HEK293T (cell line): ENCODE results near the gene DIP2A.

Experiments used
- CTCF ChIA-PET: fragments of 350-600 bp; formaldehyde crosslinking; extraction: SDS; loops from one replicate; lab custom pipeline; 2021; ENCODE audit warnings: antibody characterized with exemption, inconsistent platforms; lab: Yijun Ruan, JAX
- POLR2A ChIA-PET: fragments of 350-600 bp; formaldehyde crosslinking; extraction: SDS; loops from one replicate; lab custom pipeline; 2020; ENCODE audit warnings: antibody characterized with exemption, inconsistent platforms; lab: Yijun Ruan, JAX
- DNase-seq: peaks from one replicate; pipeline ENCODE4 v3.0.0; 2012; ENCODE audit warnings: mixed read lengths; ENCODE audit errors: extremely low spot score
- ARNT ChIP-seq: fragments of 450-650 bp; IDR thresholded peaks from 2 replicates; pipeline ENCODE4 v1.6.1; 2017; ENCODE audit warnings: mild to moderate bottlenecking
- BHLHE40 ChIP-seq: fragments of 450-650 bp; IDR thresholded peaks from 2 replicates; pipeline ENCODE4 v1.6.1; 2016; ENCODE audit warnings: mild to moderate bottlenecking, moderate library complexity, borderline replicate concordance
- CTBP1 ChIP-seq: fragments of 450-650 bp; IDR thresholded peaks from 2 replicates; pipeline ENCODE4 v1.6.1; 2016; ENCODE audit warnings: borderline replicate concordance
- ELF4 ChIP-seq: fragments of 450-650 bp; IDR thresholded peaks from 2 replicates; pipeline ENCODE4 v1.6.1; 2017; ENCODE audit warnings: antibody characterized with exemption
- FOXA1 ChIP-seq: fragments of 450-650 bp; IDR thresholded peaks from 2 replicates; pipeline ENCODE4 v1.6.1; 2016; ENCODE audit warnings: mild to moderate bottlenecking
- FOXK2 ChIP-seq: fragments of 450-650 bp; IDR thresholded peaks from 2 replicates; pipeline ENCODE4 v1.6.1; 2016; ENCODE audit warnings: mild to moderate bottlenecking
- FOXM1 ChIP-seq: fragments of 450-650 bp; IDR thresholded peaks from 2 replicates; pipeline ENCODE4 v1.6.1; 2017; ENCODE audit warnings: mild to moderate bottlenecking, borderline replicate concordance
- HDGF ChIP-seq: fragments of 450-650 bp; IDR thresholded peaks from 2 replicates; pipeline ENCODE4 v1.6.1; 2017; ENCODE audit warnings: antibody characterized with exemption, borderline replicate concordance
- L3MBTL2 ChIP-seq: fragments of 450-650 bp; conservative IDR thresholded peaks from 2 replicates; pipeline ENCODE4 v1.6.1; 2016; ENCODE audit warnings: mild to moderate bottlenecking
- LEF1 ChIP-seq: fragments of 450-650 bp; IDR thresholded peaks from 2 replicates; pipeline ENCODE4 v1.6.1; 2017; ENCODE audit warnings: mild to moderate bottlenecking, borderline replicate concordance
- NFRKB ChIP-seq: fragments of 450-650 bp; IDR thresholded peaks from 2 replicates; pipeline ENCODE4 v1.6.1; 2016; ENCODE audit warnings: mild to moderate bottlenecking, moderate library complexity
- PKNOX1 ChIP-seq: fragments of 450-650 bp; IDR thresholded peaks from 2 replicates; pipeline ENCODE4 v1.6.1; 2016
- SP1 ChIP-seq: fragments of 450-650 bp; IDR thresholded peaks from 2 replicates; pipeline ENCODE4 v1.6.1; 2017
- SUZ12 ChIP-seq: fragments of 450-650 bp; IDR thresholded peaks from 2 replicates; pipeline ENCODE4 v1.6.1; 2016; ENCODE audit warnings: mild to moderate bottlenecking
- TARDBP ChIP-seq: fragments of 450-650 bp; IDR thresholded peaks from 2 replicates; pipeline ENCODE4 v1.6.1; 2016
- ZNF384 ChIP-seq: fragments of 450-650 bp; IDR thresholded peaks from 2 replicates; pipeline ENCODE4 v1.6.1; 2016

The DIP2A gene

GRCh38 chr21:46489162-46489663, 30.5 kb downstream of the DIP2A start:
- ChIA-PET POLR2A (no interaction called here), CTCF (no interaction called here)
- DNase-seq, result no peak
- TF ChIP-seq HDGF, result no peak
- TF ChIP-seq PKNOX1, result no peak
- TF ChIP-seq SUZ12, result no peak
- no peak for TF ChIP-seq FOXA1

GRCh38 chr21:46489800-46490199, 31.1 kb downstream of the DIP2A start:
- ChIA-PET CTCF (no interaction called here), POLR2A (no interaction called here)
- no peak for DNase-seq
- TF ChIP-seq SUZ12, result no peak
- TF ChIP-seq BHLHE40, result no peak
- TF ChIP-seq PKNOX1, result no peak
- TF ChIP-seq FOXK2, result no peak
- TF ChIP-seq LEF1, result no peak
- no peak for TF ChIP-seq ZNF384
- no peak for TF ChIP-seq ARNT
- no peak for TF ChIP-seq SP1
- no peak for TF ChIP-seq ELF4
- no peak for TF ChIP-seq TARDBP
- TF ChIP-seq FOXA1, result no peak
- no peak for TF ChIP-seq FOXM1
- TF ChIP-seq HDGF, result no peak
- TF ChIP-seq CTBP1, result no peak
- no peak for TF ChIP-seq L3MBTL2
- TF ChIP-seq NFRKB, result no peak

GRCh38 chr21:46491553-46491952, 32.9 kb downstream of the DIP2A start:
- ChIA-PET POLR2A (no interaction called here), CTCF (no interaction called here)
- DNase-seq, result no peak
- TF ChIP-seq ARNT, result no peak
- TF ChIP-seq FOXM1, result no peak
- no peak for TF ChIP-seq FOXK2
- no peak for TF ChIP-seq HDGF
- no peak for TF ChIP-seq ZNF384
- TF ChIP-seq NFRKB, result no peak
- no peak for TF ChIP-seq FOXA1
- TF ChIP-seq LEF1, result no peak

GRCh38 chr21:46492851-46493250, 34.2 kb downstream of the DIP2A start:
- no peak for DNase-seq
- ChIA-PET POLR2A (no interaction called here), CTCF (no interaction called here)
- TF ChIP-seq ELF4 (no peak), PKNOX1 (no peak), FOXM1 (no peak), CTBP1 (no peak), NFRKB (no peak), ZNF384 (no peak), FOXK2 (no peak), SUZ12 (no peak)

GRCh38 chr21:46493828-46494227, 35.1 kb downstream of the DIP2A start:
- TF ChIP-seq BHLHE40 (no peak), ARNT (no peak), HDGF (no peak), FOXK2 (no peak), FOXM1 (no peak), L3MBTL2 (no peak), ELF4 (no peak), LEF1 (no peak), FOXA1 (no peak), ZNF384 (no peak), PKNOX1 (no peak), NFRKB (no peak), SP1 (no peak), TARDBP (no peak), CTBP1 (no peak), SUZ12 (no peak)
- POLR2A ChIA-PET, result no interaction called here
- CTCF ChIA-PET, result no interaction called here
- DNase-seq, result no peak

- POLR2A ChIA-PET, result no interaction called here
- CTCF ChIA-PET, result no interaction called here
- DNase-seq, result no peak
- no peak for TF ChIP-seq FOXM1
These were observed 39.8 kb downstream of the DIP2A start for GRCh38 chr21:46498335-46499050.
